ENCODE results near the gene TINAGL1. TPM values are rescaled to one million over a fixed set of nuclear protein-coding genes. Genes with fewer than 3 reads are reported as not detected.

TINAGL1 gene
- total RNA-seq, 4 donors from 2014 or later: 229 to 300 (median 272) TPM

DNA sequence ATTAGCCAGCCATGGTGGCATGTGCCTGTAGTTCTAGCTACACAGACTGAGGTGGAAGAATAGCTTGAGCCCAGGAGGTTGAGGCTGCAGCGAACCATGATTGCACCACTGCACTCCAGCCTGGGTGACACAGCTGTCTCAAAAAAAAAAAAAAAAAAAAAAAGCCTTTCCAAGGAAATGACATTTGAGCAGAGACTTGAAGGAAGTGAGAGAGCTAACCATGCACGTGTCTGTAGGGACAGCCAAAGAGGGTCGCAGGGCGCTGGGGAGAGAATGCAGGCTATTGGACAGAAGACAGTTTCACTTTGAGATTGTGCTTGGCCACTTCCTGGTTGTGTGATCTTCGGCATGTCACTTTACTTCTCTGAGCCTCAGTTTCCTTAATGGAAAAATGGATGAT lies 48.0 kb downstream of the TINAGL1 start:
- Histone ChIP-seq H3K4me3 (no peak overlapping the region), H3K36me3 (peaks cover 0 to 12% (median 0%) of the 10 kb centered on the region in 4 donors), H3K4me1 (peaks cover 7 to 19% (median 16%) of the 10 kb centered on the region in 4 donors), H3K27ac (no peak overlapping the region), H3K27me3 (no peaks in the 10 kb centered on the region), H3K9me3 (no peaks in the 10 kb centered on the region)
- WGBS, 2 donors (ENCODE audit: low coverage in 1 of 2): 50 to 53% methylated on average over 3 to 5 of the region's 5 CpGs
- no peak for TF ChIP-seq EP300 (IDR thresholded peaks at IDR 0.05; ENCODE audit: low read depth)
- TF ChIP-seq POLR2AphosphoS5 (IDR thresholded peaks at IDR 0.05): no peak
- TF ChIP-seq, protein P1, sequence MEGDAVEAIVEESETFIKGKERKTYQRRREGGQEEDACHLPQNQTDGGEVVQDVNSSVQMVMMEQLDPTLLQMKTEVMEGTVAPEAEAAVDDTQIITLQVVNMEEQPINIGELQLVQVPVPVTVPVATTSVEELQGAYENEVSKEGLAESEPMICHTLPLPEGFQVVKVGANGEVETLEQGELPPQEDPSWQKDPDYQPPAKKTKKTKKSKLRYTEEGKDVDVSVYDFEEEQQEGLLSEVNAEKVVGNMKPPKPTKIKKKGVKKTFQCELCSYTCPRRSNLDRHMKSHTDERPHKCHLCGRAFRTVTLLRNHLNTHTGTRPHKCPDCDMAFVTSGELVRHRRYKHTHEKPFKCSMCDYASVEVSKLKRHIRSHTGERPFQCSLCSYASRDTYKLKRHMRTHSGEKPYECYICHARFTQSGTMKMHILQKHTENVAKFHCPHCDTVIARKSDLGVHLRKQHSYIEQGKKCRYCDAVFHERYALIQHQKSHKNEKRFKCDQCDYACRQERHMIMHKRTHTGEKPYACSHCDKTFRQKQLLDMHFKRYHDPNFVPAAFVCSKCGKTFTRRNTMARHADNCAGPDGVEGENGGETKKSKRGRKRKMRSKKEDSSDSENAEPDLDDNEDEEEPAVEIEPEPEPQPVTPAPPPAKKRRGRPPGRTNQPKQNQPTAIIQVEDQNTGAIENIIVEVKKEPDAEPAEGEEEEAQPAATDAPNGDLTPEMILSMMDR (IDR thresholded peaks at IDR 0.05): no peak
- no peak for TF ChIP-seq POLR2A (IDR thresholded peaks at IDR 0.05)
- intact Hi-C loops (cut with DNase I; ENCODE audit: low total_unique reads): no loop called here
- in situ Hi-C loops (cut with MboI; ENCODE audit: low pct_ligation_motif_present in 1 of 4, low pct_unique_long_range_greater_than_20kb in 1 of 4, low sequenced_read_pairs in 3 of 4): no loop called here
- DNase-seq: no peak

DNA sequence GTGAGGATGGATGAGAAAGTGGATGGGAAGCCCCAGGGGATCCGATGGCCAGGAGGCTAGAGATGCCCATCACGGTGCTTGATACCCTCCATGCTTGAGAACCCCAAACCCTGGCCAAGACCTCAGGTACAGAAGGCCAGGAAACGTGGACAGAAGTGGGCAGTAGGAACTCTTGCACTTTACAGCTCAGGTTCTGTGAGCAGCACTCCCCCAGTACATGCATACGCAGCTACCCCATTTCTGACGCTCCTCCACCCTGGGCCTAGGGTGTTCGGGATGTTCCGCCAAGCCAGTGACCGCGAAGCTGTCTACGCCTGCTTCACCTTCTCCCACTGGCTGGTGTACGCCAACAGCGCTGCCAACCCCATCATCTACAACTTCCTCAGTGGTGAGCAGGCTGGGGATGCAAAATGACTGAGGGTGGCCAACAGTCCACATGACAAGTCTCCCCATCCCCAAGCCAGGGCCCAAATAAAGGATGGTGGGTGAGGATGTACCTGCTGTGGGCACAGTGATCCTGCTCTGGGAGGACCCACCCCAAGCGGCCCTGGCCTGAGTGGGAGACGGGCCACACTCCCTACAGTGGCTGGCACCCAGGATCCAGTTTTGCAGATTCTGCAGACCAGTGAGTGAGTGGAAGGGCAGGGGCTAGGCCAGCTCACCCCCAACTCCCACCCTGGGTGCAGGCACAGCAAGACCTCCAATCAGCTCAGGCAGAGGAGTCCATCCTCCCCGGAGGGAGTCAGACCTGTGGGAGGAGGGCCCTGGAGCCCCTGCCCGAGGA lies 48.6 kb downstream of the TINAGL1 start:
- no peaks in the 10 kb centered on the region for H3K9me3 ChIP-seq
- H3K27me3 ChIP-seq: no peaks in the 10 kb centered on the region
- WGBS, 2 donors (ENCODE audit: low coverage in 1 of 2): 91% methylated on average over 16 of the region's 16 CpGs; no CpG with 5 or more reads in 1 of the 2 donors
- peaks cover 7 to 19% (median 16%) of the 10 kb centered on the region in 4 donors for H3K4me1 ChIP-seq
- H3K36me3 ChIP-seq: peaks cover 0 to 12% (median 2%) of the 10 kb centered on the region in 4 donors
- intact Hi-C loops (cut with DNase I; ENCODE audit: low total_unique reads) (no loop called here), in situ Hi-C loops (cut with MboI; ENCODE audit: low pct_ligation_motif_present in 1 of 4, low pct_unique_long_range_greater_than_20kb in 1 of 4, low sequenced_read_pairs in 3 of 4) (no loop called here)
- TF ChIP-seq POLR2A (IDR thresholded peaks at IDR 0.05) (no peak), EP300 (IDR thresholded peaks at IDR 0.05; ENCODE audit: low read depth) (no peak), POLR2AphosphoS5 (IDR thresholded peaks at IDR 0.05) (no peak)
- TF ChIP-seq, protein P1 (IDR thresholded peaks at IDR 0.05): no peak
- H3K4me3 ChIP-seq: no peak overlapping the region
- no peak for DNase-seq
- H3K27ac ChIP-seq: no peak overlapping the region

DNA sequence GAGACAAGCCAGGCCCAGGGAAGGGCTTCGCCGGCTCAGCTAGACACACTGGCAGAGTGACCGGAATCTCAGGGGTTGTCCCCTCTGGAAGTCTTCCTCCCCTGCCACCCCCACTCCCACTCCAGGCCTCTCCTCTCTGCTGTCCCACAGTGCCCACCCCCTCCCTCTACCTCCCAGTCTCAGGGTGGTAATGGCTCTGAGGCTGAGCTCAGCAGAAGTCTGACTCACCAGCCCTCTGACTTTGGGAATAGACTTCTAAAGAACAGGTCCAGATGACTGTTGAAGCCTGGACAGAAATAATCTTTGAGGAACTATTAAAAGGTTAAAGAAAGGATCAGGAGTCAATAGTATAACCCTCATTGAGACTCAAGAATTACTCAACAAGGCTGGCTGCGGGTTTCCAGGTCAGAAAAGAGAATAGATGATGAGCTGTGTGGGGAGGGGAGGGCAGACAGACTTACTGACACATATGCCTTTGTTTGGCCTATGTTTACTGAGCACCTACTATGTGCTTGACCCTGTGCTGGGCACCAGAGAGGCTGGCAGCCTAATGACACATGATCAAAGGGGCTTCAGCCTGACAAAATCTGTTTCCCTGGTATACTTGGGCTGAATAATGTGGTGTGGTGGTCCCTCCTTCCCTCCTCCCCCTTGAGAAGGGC lies 49.4 kb downstream of the TINAGL1 start:
- in situ Hi-C loops (cut with MboI; ENCODE audit: low pct_ligation_motif_present in 1 of 4, low pct_unique_long_range_greater_than_20kb in 1 of 4, low sequenced_read_pairs in 3 of 4) (no loop called here), intact Hi-C loops (cut with DNase I; ENCODE audit: low total_unique reads) (no loop called here)
- peaks cover 0 to 12% (median 5%) of the 10 kb centered on the region in 4 donors for H3K36me3 ChIP-seq
- no peaks in the 10 kb centered on the region for H3K27me3 ChIP-seq
- no peak overlapping the region for H3K27ac ChIP-seq
- H3K4me1 ChIP-seq: peaks cover 7 to 19% (median 16%) of the 10 kb centered on the region in 4 donors
- H3K9me3 ChIP-seq: no peaks in the 10 kb centered on the region
- WGBS, 2 donors (ENCODE audit: low coverage in 1 of 2): 80% methylated on average over 4 of the region's 4 CpGs; no CpG with 5 or more reads in 1 of the 2 donors
- DNase-seq: no peak
- no peak for TF ChIP-seq POLR2AphosphoS5 (IDR thresholded peaks at IDR 0.05)
- H3K4me3 ChIP-seq: no peak overlapping the region

GRCh38 chr1:31626223-31627207 lies 50.2 kb downstream of the TINAGL1 start:
- Histone ChIP-seq H3K4me1 (peaks cover 7 to 19% (median 16%) of the 10 kb centered on the region in 4 donors), H3K27ac (peak overlapping the region; percentile 21 to 60 (median 46)), H3K9me3 (no peaks in the 10 kb centered on the region), H3K27me3 (no peaks in the 10 kb centered on the region), H3K36me3 (peaks cover 0 to 19% (median 6%) of the 10 kb centered on the region in 4 donors), H3K4me3 (no peak overlapping the region)
- in situ Hi-C loops (cut with MboI; ENCODE audit: low pct_ligation_motif_present in 1 of 4, low pct_unique_long_range_greater_than_20kb in 1 of 4, low sequenced_read_pairs in 3 of 4) (no loop called here), intact Hi-C loops (cut with DNase I; ENCODE audit: low total_unique reads) (no loop called here)
- TF ChIP-seq, protein P1 (IDR thresholded peaks at IDR 0.05): no peak
- TF ChIP-seq EP300 (IDR thresholded peaks at IDR 0.05; ENCODE audit: low read depth) (no peak), POLR2A (IDR thresholded peaks at IDR 0.05) (no peak), POLR2AphosphoS5 (IDR thresholded peaks at IDR 0.05) (no peak)
- WGBS, 2 donors (ENCODE audit: low coverage in 1 of 2): 77% methylated on average over 23 of the region's 23 CpGs; no CpG with 5 or more reads in 1 of the 2 donors
- no peak for DNase-seq
